Left forelimb (tissue), 1 donor: ENCODE data around the gene MICAL2.

Source experiments
- DNase-seq: peaks from one replicate; pipeline ENCODE4 v3.0.0-alpha.2; 2018; ENCODE audit warnings: low spot score

The MICAL2 gene

DNA sequence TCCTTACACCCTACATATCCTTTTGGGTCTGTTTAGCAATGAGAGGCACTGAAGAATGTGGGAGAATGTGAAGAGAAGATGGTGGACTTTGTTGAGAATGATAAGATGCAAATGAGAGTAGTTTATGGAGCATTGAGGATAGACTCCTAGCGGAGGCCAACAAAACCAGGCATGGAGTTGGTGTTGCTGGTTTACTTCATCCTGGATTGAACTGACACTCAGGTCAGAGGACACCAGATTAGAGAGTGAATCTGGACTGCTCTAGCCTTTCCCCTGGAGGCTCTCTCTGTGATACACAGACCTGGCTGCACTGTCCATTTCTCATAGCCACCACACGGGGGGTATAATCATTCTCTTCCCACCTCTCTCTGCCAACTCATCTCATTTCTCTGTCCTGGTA lies 98.7 kb downstream of the MICAL2 start:
- no peak for DNase-seq

DNA sequence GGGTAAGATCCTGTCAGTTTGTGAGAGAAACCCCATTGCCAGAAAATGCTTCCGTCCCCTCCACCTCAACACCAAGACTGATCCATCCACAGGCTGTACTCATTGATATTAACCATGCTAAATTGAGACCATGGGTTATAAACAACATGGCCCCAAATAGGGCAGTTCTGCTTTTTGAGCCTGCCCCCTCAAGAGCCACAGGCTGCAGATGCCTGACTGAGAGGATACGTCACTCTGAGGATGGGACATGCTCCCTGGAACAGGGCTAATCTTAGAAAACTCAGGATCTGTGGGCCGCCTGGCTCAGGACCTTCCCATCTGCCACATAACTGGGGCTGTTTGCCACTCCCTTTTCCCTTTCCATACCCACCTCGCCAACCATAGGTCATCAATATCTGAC lies 99.8 kb downstream of the MICAL2 start:
- DNase-seq: no peak

DNA sequence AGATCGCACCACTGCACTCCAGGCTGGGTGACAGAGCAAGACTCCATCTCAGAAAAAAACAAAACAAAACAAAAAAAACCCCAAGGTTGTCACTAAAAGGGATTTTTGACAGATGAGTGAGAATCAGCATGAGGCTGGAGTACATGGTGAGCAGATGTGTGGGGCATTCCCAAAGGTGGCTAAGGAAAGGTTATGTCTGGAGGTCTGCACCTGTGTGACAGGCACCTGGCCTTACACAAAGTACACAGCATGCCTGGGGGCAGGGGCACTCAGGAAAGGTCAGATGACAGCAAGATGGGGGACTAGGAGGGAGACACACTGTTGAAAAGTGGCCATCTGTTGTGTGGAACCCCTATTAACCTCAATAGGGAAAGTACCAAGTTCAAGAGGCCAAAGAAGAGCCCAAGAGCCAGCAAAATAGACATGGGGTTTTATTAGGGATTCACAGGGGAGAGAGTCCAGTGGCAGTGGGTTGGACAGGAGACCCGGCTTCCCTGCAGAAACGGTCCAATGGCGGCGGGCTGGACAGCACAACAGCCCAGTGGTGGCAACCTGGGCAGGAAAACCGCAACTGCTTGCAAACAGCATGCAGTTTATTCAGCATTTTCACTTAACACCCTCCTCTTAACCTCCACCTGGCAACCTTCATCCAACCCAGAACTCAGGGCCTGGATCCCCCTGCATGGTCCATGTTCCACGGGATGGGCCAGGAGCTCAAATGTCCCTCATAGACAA lies 101.1 kb downstream of the MICAL2 start:
- no peak for DNase-seq

DNA sequence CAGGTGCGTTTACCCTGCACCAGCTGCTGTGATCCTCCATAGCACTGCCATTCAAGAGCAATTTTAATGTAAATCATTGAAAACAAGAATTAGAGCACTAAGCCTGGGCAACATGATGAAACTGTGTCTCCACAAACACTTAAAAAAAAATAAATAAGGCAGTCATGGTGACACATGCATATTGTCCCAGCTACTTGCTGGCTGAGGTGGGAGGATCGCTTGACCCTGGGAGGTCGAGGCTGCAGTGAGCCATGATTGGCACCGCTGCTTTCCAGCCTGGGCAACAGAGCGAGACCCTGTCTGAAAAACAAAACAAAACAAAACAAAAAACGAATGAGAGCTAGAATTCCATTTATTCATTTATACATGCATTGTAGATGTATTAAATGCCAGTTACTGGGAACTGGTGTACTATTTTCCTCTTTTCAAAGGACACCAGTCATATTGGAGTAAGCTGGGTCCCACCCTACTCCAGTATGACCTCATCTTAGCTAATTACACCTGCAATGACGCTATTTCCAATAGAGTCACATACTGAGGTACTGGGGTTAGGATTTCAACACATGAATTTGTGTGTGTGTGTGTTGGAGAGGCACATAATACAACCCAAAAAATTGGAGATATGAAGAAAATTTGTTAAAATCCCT lies 101.9 kb downstream of the MICAL2 start:
- DNase-seq: no peak

DNA sequence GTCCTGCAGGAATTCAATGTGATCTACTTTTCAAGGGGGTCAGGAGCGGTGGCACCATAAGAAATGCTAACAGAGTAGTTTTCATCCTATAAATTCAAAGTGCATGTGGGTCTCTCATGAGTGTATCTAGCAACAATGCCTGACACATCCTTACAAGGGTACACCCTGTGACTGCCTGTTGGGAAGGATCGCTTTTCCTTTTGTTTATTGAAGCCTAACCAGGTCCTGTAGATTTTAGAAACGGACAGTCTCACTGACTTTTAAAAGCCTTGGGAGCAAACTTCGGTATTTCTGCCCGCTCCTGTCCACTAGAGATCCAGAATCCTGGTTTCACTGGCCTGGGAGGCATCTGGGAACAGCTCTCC lies 102.4 kb downstream of the MICAL2 start:
- DNase-seq: no peak

DNA sequence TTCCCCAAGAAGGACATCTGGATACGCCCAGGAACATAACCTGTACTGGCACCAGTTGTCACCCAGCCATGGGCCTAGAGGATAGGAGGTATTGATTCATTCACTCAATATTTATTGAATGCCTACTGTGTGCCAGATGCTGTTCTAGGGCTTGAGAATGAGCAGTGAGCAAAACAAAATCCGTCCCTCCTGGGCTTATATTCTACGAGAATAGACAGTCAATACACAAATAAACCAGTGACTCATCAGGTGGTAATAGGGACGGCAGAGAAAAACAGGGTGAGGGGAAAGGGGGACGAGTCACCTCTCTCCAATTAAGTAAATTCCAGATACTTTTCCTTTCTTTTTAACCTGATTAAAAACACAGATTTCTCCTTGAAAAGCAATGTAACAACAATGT lies 103.5 kb downstream of the MICAL2 start:
- DNase-seq: no peak

DNA sequence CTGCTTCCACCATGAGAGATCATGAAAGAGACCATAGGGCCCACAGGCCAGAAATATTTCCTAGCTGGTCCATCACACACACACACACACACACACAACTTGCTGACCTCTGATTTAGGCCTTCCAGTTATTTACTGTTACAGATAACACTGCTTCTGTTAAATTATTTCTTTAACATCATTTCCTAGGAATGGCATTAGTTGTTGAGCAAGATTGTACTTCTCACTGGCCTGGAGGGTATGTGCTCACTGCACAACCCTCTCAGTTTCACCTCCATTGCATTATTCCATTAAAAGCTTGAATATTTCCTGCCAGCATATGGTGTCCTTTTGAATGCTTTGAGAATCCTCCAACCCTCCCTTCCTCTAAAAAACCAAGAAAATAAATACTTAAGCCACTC lies 104.4 kb downstream of the MICAL2 start:
- DNase-seq: no peak

DNA sequence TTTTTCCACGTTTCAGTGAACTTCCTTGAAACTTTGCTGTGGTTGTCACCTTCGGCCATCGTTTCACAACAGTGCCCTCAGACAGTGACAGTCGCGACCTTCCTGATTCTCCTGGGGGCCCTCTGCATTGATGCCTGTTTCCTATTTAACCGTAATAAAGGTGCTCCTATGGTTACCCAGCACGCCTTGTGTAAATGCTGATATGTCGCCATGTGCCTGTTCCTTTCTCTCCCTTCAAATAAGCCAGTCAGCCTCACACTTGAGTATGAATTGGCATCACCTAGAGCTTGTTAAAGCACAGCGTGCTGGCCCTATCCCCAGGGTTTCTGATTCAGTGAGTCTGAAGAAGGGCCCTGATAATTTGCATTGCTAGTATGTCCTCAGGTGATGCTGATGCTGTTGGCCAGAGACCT lies 104.8 kb downstream of the MICAL2 start:
- DNase-seq: no peak

DNA sequence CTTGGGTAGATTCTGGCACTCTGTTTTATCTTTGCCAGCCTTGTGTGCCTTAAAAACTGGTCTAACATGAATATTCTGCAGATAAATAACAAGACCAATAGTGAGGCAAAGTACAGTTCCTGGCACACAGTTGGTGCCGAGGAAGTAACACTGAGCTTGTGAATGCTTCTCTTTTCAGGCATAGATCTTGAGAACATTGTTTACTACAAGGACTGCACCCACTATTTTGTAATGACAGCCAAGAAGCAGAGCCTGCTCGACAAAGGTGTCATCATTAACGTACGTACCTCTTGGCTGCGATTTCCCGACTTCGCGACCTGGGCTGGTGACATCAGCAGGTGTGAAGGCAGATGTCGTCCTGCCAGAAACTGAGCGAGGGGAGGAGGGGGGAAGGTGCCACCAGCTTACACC lies 105.7 kb downstream of the MICAL2 start:
- no peak for DNase-seq

DNA sequence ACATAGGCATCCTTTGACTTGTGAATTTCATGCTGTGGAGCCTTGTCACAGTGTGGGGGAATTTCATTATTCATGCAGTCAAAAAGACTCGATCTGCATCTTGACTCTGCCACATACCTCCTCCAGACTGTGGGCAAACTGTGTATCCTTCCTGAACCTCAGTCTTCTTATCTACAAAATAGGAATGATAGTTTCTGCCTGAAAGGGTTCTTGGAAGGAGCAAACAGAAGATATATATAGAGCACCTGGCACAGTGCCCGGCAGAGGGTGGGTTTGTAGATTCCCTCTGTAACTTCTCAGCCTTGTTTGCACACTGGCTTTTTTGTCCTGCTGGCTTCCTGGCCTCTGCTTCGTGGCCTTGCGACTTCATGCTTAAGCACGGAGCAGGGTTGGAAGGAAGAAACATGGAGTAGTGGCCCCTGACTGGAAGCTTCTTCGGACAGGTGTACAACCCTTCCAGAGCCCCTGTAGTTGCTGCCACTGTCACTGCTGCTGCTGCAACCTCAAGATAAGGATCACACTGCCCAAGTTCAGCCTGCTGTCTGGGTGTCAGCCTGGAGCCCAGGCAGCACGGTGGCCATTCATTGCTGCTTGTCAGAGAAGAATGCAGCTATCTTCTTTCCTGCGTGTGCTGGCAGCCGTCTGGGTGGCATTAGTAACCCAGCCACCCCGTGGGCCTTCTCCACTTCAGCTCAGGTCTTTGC lies 106.4 kb downstream of the MICAL2 start:
- no peak for DNase-seq

DNA sequence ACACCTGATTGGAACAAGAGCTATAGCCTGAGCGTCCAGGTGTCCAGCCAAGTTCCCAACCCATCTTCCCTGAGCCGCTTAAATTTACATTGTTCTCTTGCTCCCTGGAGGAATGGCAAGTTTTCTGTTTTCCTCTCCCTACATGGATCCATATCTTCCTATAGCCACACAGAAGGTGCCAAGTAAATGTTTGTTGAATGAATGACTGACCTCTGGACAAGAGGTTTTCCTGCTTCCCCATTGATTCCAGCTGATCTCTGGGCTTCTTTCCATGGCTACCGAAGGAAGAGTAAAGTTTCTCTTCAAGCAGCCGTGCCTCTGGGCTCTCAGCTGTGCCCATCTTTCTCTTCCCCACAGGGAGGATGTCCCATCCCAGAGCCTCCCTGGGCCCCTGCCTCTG lies 107.5 kb downstream of the MICAL2 start:
- DNase-seq: no peak

DNA sequence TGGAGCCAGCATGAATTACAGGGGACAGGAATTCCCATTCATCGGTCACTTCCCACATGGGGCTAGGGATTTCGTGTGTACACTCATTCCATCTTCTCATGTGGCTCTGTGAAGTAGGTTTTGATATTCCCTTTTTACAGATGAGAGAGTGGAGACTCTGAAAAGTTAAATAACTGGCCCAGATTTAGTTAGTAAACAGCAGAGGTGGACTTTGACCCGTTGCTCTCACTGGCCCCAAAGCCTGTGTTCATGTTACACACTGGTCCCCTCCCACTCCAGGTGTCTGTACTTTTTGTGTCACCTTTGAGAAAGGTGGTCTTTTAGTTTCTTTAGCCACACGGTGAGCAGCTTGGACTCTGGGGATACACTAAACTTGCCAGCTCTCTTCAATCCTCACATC lies 108.5 kb downstream of the MICAL2 start:
- DNase-seq: no peak

DNA sequence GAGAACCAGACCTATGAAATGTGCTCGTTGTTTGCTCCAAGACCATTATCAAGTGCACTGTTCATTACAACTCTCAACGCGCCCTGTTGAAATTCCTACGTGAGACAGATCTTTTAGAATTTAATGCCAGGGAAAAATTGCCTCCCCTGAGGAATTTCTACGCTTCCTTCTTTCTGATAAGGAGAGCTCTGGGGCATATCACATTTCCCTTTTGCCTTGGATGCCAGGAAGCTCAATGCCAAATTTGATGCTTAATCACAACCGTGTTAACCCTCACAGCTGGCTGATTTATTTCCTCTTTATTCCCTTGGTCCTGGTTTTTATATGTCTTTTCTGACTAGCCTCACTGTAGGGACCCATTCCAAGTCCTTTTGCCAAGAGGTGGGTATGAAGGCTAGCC lies 109.4 kb downstream of the MICAL2 start:
- no peak for DNase-seq

DNA sequence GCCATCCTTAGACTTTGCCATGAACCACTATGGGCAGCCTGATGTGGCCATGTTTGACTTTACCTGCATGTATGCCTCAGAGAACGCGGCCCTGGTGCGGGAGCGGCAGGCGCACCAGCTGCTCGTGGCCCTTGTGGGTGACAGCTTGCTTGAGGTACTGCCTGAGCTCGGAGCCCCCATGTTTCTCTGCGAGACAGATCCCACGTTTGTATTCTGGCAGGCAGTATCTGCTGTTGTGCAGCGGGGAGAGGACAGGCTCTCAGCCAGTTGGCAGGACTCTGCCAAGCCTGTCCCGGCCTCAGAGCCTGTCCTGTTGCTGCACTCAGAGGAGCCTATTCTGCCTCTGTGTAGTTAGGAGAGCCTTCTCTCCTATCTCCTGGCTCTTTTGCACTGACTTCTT lies 109.9 kb downstream of the MICAL2 start:
- DNase-seq: no peak

DNA sequence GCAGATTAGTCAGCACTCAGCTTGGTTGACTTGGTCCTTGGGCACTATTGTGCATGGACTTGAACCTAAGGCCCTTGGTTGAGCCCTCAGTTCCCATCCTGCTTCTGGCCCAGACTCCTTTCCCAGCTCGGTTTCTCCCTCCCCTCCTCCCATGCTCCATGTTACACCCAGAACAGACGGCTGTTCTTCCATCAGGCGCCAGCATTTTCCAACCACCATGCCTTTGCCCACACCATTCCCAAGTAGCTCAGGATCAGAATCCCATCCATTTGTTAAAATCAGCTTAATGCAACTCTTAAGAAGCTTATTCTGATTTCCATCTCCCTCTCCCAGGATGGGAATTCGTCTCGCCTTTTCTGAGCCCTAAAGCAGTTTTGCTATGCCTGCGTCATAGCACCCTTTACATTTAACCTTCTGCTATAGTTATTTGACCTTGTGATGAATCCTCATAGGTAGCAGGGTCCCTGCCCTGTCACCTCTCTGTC lies 110.7 kb downstream of the MICAL2 start:
- DNase-seq: no peak

DNA sequence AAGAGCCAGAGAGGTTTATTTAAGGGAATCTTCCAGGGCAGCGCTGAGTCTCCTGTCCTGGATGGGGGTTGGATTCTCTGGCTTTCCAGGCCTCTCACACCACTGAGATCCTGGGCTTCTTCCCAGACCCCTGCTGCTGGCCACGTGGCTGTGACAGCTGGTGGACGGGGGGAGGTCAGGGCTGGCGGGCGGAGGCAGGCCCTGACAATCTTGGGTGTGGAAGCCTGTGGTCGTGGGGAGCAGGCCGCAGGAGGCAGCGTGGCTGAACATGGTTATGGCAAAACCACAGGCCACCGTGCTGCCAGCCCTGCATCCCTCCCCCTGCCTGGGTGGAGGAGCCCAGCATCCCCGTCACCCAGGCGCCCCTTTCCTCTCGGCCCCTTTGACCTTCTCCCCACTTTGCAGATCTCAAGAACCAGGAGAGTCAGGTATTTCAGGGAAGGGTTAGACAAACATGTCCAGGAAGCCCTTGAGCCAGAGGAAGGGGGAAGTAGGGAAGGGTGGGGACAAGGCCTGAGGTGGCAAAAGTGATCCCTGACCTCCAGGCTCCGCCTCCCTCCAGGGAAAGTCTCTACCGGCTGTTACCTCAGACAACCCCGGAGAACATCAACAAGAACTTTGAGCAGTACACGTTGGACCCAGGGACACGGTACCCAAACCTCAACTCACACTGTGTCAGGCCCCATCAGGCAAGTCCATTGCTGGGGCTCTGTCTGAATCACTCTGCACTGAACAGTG lies 111.8 kb downstream of the MICAL2 start:
- DNase-seq: peak; percentile 79

DNA sequence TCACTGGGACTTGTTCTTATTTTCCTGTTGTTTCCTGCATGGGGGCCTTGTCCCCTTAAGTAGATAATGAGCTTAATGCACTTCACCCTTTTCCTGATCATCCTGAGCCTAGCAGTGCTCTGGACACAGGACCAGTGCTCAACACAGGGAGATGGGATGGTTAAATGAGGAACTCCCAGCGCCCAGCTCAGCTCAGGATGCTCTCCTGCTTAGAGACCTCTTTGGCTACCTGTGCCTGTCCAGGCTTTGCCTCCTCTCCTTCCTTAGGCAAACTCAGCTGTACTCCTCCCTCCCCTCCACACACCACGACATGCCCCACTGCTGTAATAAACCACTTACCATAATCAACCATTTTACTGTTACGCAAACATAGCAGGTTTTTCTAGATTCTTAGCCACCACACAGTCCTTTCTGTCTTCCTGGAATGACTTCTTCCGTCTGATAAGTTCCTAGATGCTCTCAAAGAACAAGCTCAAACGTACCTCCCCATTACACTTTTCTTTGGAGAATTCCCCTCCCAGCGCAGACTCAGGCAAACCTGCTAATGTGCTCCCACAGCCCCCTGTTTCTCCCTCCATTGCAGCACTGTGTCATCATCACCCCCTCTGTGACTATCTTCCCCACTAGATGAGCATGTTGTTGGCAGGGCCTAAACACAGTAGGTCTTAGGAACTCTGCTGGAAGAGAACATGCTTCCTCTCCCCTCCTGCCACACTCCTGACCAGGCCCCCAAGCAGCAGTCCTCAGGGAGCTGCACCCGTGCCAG lies 113.6 kb downstream of the MICAL2 start:
- DNase-seq: no peak

DNA sequence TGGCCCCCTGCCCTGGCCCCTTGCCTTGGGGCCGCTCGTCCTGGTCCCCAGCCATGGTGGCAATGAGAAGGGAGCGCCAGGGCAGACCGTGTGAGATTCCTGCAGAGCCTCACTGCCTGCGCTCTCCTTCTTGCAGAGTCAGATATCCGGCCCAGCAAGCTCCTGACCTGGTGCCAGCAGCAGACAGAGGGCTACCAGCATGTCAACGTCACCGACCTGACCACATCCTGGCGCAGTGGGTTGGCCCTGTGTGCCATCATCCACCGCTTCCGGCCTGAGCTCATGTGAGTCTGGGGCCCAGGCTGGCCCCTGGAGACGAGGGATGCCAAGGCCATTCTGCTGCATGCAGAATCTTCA lies 114.1 kb downstream of the MICAL2 start:
- DNase-seq: no peak

DNA sequence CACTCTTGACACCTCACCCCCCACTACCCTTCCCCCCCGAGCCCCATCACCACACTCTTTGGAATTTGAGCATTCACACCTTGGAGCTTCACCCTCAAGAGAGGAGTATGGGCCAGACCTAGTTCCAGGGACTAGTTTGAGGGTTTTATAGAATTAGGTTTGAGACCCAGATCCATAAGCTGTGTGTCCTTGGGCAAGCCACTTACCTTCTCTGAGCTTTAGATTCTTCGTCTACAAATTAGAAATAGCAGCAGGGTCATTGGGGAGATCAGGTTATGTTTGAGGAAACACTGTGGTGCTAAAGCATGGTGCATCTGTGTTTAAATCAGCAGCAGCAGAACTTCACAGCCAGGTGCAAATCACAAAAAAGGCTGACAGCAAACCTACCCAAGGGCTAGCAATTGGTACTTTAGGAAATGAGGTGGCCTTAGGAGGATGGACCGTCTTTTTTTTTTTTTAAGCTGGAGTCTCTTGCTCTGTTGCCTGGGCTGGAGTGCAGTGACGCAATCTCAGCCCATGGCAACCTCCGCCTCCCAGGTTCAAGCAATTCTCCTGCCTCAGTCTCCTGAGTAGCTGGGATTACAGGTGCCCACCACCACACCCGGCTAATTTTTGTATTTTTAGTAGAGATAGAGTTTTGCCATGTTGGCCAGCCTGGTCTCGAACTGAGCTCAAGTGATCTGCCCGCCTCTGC lies 114.8 kb downstream of the MICAL2 start:
- no peak for DNase-seq

DNA sequence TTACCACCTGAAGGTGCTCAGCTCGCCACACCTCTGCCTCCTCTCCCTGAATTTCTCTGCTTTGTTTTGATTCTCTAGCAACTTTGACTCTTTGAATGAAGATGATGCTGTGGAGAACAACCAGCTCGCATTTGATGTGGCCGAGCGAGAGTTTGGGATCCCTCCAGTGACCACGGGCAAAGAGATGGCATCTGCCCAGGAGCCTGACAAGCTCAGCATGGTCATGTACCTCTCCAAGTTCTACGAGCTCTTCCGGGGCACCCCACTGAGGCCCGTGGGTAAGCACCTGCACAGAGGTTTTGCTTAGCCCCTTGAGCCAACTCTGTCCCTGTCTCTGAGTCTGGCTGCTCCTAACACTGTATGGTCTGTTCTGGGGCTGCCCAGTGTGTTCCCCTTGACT lies 115.7 kb downstream of the MICAL2 start:
- DNase-seq: no peak
